DOHH2 (cell line): Measurements from ENCODE around the gene SIM1.

Source experiments
- H3F3A ChIP-seq: fragments of 200-600 bp; sonication (generic), shearing (Covaris generic); 2 replicates; pipeline ENCODE4 v1.6.0; 2016; ENCODE audit warnings: antibody characterized with exemption, mild to moderate bottlenecking; ENCODE audit not compliant: control insufficient read depth, insufficient read depth
- H3K27ac ChIP-seq: fragments of 200-600 bp; sonication (generic); 2 replicates; pipeline ENCODE4 v1.5.1; 2014; ENCODE audit warnings: low read depth, mild to moderate bottlenecking, low read length, moderate library complexity
- H3K27me3 ChIP-seq: fragments of 200-600 bp; sonication (generic); 2 replicates; pipeline ENCODE4 v1.6.1; 2014; ENCODE audit warnings: mild to moderate bottlenecking, low read length, mixed read lengths; ENCODE audit not compliant: control insufficient read depth
- H3K36me3 ChIP-seq: fragments of 200-600 bp; sonication (generic); 2 replicates; pipeline ENCODE4 v1.6.1; 2014; ENCODE audit warnings: mild to moderate bottlenecking, low read length, moderate library complexity, mixed read lengths; ENCODE audit not compliant: control insufficient read depth
- H3K4me1 ChIP-seq: fragments of 200-600 bp; sonication (generic); 2 replicates; pipeline ENCODE4 v1.6.1; 2014; ENCODE audit warnings: mild to moderate bottlenecking, low read length, mixed read lengths; ENCODE audit not compliant: control insufficient read depth
- H3K4me2 ChIP-seq: fragments of 200-600 bp; sonication (generic); 2 replicates; pipeline ENCODE4 v1.6.0; 2014; ENCODE audit warnings: mild to moderate bottlenecking, low read length, moderate library complexity
- H3K4me3 ChIP-seq: fragments of 200-600 bp; sonication (generic); 2 replicates; pipeline ENCODE4 v1.5.1; 2014; ENCODE audit warnings: mild to moderate bottlenecking, low read length, mixed read lengths
- H3K79me2 ChIP-seq: fragments of 200-600 bp; sonication (generic); 2 replicates; pipeline ENCODE4 v1.6.1; 2014; ENCODE audit warnings: mild to moderate bottlenecking, low read length, mixed read lengths; ENCODE audit not compliant: control insufficient read depth
- H3K9me2 ChIP-seq: fragments of 200-600 bp; sonication (generic); replicated peaks from 2 replicates; pipeline ENCODE4 v1.6.1; 2014; ENCODE audit warnings: mild to moderate bottlenecking, low read length, mixed read lengths; ENCODE audit not compliant: control insufficient read depth
- H3K9me3 ChIP-seq: fragments of 200-600 bp; sonication (generic); 2 replicates; pipeline ENCODE4 v1.6.1; 2014; ENCODE audit warnings: antibody characterized with exemption, low read length, mixed read lengths; ENCODE audit not compliant: control insufficient read depth, insufficient read depth
- H4K20me1 ChIP-seq: fragments of 200-600 bp; sonication (generic); 2 replicates; pipeline ENCODE4 v1.6.0; 2014; ENCODE audit warnings: low read depth, mild to moderate bottlenecking, antibody characterized with exemption, low read length, moderate library complexity; ENCODE audit not compliant: control insufficient read depth, insufficient read depth
- EZH2phosphoT487 ChIP-seq: fragments of 200-600 bp; sonication (generic); IDR thresholded peaks from 2 replicates; pipeline ENCODE4 v1.6.1; 2017; ENCODE audit warnings: borderline replicate concordance, mild to moderate bottlenecking, antibody characterized with exemption, low read length, moderate library complexity, mixed read lengths
- TF ChIP-seq, protein P1 (sequence below): fragments of 200-600 bp; sonication (generic); IDR thresholded peaks from one replicate; pipeline ENCODE4 v1.5.1; 2014; ENCODE audit warnings: antibody characterized with exemption, mild to moderate bottlenecking, low read depth, low read length; ENCODE audit not compliant: poor library complexity, severe bottlenecking

The SIM1 gene

DNA sequence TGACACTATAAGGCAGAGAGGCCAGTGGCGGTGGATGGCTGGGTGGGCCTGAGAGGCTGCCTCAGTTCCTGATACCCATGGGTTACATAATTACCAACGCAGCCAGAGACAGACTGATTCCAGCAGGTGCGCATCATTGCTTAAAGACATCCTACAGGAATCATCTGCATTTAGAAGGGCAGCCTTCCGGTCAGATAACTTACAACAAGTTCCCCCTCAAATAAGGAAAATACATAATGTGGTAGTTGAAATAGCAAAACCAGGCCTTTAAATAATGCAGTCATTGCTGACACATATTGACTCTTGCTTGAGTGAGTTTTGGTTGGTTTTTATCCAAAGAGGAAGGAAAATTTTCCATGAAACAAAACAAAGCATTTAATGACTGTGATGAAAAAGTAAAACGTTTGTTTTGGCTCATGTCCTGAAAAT lies 81.9 kb downstream of the SIM1 start:
- Histone ChIP-seq H3F3A (no peaks in the 10 kb centered on the region), H3K36me3 (no peaks in the 10 kb centered on the region), H3K9me2 (no peaks in the 10 kb centered on the region), H3K4me2 (no peak overlapping the region), H3K4me3 (no peak overlapping the region), H3K27me3 (no peaks in the 10 kb centered on the region), H3K4me1 (no peaks in the 10 kb centered on the region), H4K20me1 (no peaks in the 10 kb centered on the region), H3K79me2 (no peaks in the 10 kb centered on the region), H3K27ac (no peak overlapping the region), H3K9me3 (no peaks in the 10 kb centered on the region)
- TF ChIP-seq, protein P1, sequence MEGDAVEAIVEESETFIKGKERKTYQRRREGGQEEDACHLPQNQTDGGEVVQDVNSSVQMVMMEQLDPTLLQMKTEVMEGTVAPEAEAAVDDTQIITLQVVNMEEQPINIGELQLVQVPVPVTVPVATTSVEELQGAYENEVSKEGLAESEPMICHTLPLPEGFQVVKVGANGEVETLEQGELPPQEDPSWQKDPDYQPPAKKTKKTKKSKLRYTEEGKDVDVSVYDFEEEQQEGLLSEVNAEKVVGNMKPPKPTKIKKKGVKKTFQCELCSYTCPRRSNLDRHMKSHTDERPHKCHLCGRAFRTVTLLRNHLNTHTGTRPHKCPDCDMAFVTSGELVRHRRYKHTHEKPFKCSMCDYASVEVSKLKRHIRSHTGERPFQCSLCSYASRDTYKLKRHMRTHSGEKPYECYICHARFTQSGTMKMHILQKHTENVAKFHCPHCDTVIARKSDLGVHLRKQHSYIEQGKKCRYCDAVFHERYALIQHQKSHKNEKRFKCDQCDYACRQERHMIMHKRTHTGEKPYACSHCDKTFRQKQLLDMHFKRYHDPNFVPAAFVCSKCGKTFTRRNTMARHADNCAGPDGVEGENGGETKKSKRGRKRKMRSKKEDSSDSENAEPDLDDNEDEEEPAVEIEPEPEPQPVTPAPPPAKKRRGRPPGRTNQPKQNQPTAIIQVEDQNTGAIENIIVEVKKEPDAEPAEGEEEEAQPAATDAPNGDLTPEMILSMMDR, result no peak
- TF ChIP-seq EZH2phosphoT487, result no peak

DNA sequence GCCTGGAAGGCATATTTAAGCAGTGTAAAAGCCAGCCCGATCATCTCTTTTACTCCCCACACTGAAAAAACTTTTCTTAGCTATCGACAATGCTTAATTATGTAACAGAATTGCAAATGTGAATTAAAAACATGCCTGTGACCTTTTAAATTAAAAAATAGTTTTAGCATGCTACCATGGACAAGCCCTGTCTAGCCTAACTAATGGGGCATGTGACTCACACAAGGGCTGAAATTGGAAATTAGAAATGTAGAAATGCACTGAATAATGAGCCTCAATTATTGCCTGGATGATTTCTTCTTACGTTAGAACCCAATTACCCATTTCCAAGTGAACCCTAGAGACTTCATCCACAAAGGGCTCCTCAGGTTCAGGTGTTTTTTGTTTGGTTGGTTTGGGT lies 82.7 kb downstream of the SIM1 start:
- Histone ChIP-seq H3K79me2 (no peaks in the 10 kb centered on the region), H3K4me2 (no peak overlapping the region), H3K27ac (no peak overlapping the region), H3K4me1 (no peaks in the 10 kb centered on the region), H3F3A (no peaks in the 10 kb centered on the region), H3K27me3 (no peaks in the 10 kb centered on the region), H3K36me3 (no peaks in the 10 kb centered on the region), H3K9me3 (no peaks in the 10 kb centered on the region), H4K20me1 (no peaks in the 10 kb centered on the region), H3K4me3 (no peak overlapping the region), H3K9me2 (no peaks in the 10 kb centered on the region)
- TF ChIP-seq EZH2phosphoT487, result no peak
- TF ChIP-seq, protein P1, result no peak

DNA sequence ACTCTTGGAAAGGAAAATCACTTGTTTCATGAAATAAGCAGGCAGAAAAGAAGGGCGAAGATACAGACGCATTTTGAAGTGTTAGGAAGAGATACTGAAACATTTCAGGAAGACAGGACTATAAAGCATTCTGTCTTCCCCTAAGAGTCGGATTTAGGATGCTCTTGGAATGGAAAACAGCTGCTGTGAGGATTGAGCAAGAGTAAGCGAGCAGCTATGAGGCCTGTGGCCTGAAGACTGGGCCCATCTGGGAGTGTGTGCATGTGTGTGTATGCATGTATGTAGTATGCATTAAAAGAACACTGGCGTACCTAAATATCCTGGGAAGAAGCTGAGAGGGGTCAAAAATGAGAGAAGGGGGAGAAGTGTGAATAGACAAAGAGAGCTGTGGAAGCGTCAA lies 83.6 kb downstream of the SIM1 start:
- Histone ChIP-seq H4K20me1 (no peaks in the 10 kb centered on the region), H3F3A (no peaks in the 10 kb centered on the region), H3K4me1 (no peaks in the 10 kb centered on the region), H3K27me3 (no peaks in the 10 kb centered on the region), H3K9me2 (no peaks in the 10 kb centered on the region), H3K4me3 (no peak overlapping the region), H3K36me3 (no peaks in the 10 kb centered on the region), H3K4me2 (no peak overlapping the region), H3K79me2 (no peaks in the 10 kb centered on the region), H3K27ac (no peak overlapping the region), H3K9me3 (no peaks in the 10 kb centered on the region)
- TF ChIP-seq EZH2phosphoT487, result no peak
- TF ChIP-seq, protein P1, result no peak

DNA sequence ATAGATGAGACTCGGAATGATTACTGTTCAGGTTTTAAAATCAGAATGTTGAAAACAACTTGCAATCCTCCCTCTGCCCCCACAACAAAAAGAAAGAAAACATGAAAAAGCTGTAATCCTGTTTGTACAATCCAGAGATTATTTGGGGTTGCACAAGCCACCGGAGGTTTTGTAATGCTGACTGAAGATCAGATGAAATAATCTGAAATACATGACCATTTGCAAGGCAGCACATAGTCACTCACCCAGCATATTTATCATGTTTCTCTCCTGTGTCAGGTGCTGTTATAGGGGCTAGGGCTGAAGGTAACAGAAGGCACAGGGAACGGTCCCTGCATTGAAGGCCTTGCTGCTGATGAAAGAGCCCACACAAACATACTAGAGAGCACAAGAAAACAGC lies 85.3 kb downstream of the SIM1 start:
- TF ChIP-seq EZH2phosphoT487, result no peak
- TF ChIP-seq, protein P1, result no peak
- no peaks in the 10 kb centered on the region for H3K36me3 ChIP-seq
- H3K79me2 ChIP-seq, result no peaks in the 10 kb centered on the region
- no peak overlapping the region for H3K4me2 ChIP-seq
- H3K4me1 ChIP-seq, result no peaks in the 10 kb centered on the region
- H3K9me2 ChIP-seq, result no peaks in the 10 kb centered on the region
- no peaks in the 10 kb centered on the region for H3F3A ChIP-seq
- H3K27ac ChIP-seq, result no peak overlapping the region
- no peaks in the 10 kb centered on the region for H3K9me3 ChIP-seq
- H3K4me3 ChIP-seq, result no peak overlapping the region
- H4K20me1 ChIP-seq, result no peaks in the 10 kb centered on the region
- H3K27me3 ChIP-seq, result no peaks in the 10 kb centered on the region
